Endothelial cell of umbilical vein (primary cell): ENCODE results near the gene SLC24A3.

ENCODE experiments used
- CTCF ChIP-seq, 2 donors: IDR thresholded peaks; 1 replicate in 1 of 2; 2 replicates in 1 of 2; pipeline ENCODE4 v1.5.1; 2011; ENCODE audit warnings: low read length in 2 of 2, mild to moderate bottlenecking in 2 of 2, moderate library complexity in 2 of 2, control low read depth in 1 of 2, inconsistent platforms in 1 of 2, low read depth in 1 of 2; ENCODE audit not compliant: insufficient read depth in 1 of 2; ENCODE audit errors: extremely low read depth in 1 of 2
- EZH2 ChIP-seq: IDR thresholded peaks from 2 replicates; pipeline ENCODE4 v1.6.1; 2012; ENCODE audit warnings: borderline replicate concordance, low read depth, mild to moderate bottlenecking, moderate library complexity, low read length, inconsistent platforms; ENCODE audit not compliant: severe bottlenecking
- MAX ChIP-seq: IDR thresholded peaks from 2 replicates; pipeline ENCODE4 v1.6.1; 2011; ENCODE audit not compliant: insufficient read depth, insufficient read length
- MYC ChIP-seq: IDR thresholded peaks from one replicate; pipeline ENCODE4 v1.6.1; 2011; ENCODE audit warnings: mild to moderate bottlenecking, low read depth, low read length
- POLR2A ChIP-seq: IDR thresholded peaks from 2 replicates; pipeline ENCODE4 v1.6.1; 2012; ENCODE audit warnings: low read depth, mild to moderate bottlenecking, control low read depth, low read length
- POLR2AphosphoS5 ChIP-seq: IDR thresholded peaks from 2 replicates; pipeline ENCODE4 v1.6.1; 2012; ENCODE audit warnings: low read depth, mild to moderate bottlenecking, control low read depth, low read length, moderate library complexity; ENCODE audit not compliant: insufficient read depth

- no peak for TF ChIP-seq CTCF (IDR thresholded peaks at IDR 0.05; ENCODE audit: extremely low read depth in 1 of 2, insufficient read depth in 1 of 2, low read depth in 1 of 2, low read length in 2 of 2)
- no peak for TF ChIP-seq POLR2A
- no peak for TF ChIP-seq POLR2AphosphoS5
- TF ChIP-seq MAX, result no peak
- TF ChIP-seq EZH2, result no peak
- TF ChIP-seq MYC, result no peak
Observed at GRCh38 chr20:19543101-19543500, 330.7 kb downstream of the SLC24A3 start.
